ENCODE results near the gene ABCF1. TPM values are rescaled to one million over a fixed set of nuclear protein-coding genes. Genes with fewer than 3 reads are reported as not detected.
A peak's percentile ranks its signal among the peaks of the same experiment; 100 is the strongest.

Gene ABCF1
- total and polyA plus RNA-seq, 9 of the 15 experiments (the other 6 are each of a cell fraction or from before 2014, with no cell fraction given) = 41.6 to 193 (median 102) TPM

DNA sequence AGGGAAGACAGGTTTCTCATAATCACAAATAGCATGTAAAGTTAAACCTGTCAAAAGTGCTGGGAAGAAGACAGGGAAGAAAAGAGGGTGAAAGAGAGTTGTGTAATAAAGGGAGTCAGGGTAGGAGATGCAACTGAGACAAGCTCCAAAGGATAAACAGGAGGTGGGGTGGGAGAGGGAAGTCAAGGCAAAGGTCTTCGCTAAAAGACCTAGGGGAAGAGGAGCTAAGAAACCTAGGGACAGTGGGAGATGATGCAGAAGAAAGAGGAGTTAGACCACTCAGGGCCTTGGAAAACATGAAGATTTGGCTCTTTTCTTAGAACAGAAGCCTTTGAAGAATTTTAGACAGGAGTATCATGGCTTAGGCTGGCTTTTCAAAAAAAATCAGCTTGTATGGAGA lies 7.1 kb upstream of the ABCF1 start:
- H3K4me1 ChIP-seq (replicated peaks in 1 of 2; ENCODE audit: control insufficient read depth in 2 of 2, insufficient read depth in 2 of 2, low read length in 2 of 2) = peaks cover 4 to 8% of the 10 kb centered on the region in 2 experiments; a peak in 3 of 5 replicates
- H3K9ac ChIP-seq (ENCODE audit: insufficient read depth in 1 of 2, low read depth in 2 of 2, low read length in 2 of 2) = no peak overlapping the region
- H3K9me3 ChIP-seq (replicated peaks; ENCODE audit: control insufficient read depth, insufficient read depth, low read depth, low read length) = no peaks in the 10 kb centered on the region
- intact Hi-C loops (cut with micrococcal nuclease) (no loop called here), in situ Hi-C loops (cut with MboI) (no loop called here)
- no peak overlapping the region for H3K27ac ChIP-seq (ENCODE audit: extremely low read depth, low read depth, low read length)
- no peak overlapping the region for H3K4me2 ChIP-seq (ENCODE audit: insufficient read depth, low read length)
- BruUV-seq (replicated peaks) = no TSS peak
- no peak for TF ChIP-seq DMBX1 (CRISPR knock-in tag; IDR thresholded peaks at IDR 0.05; ENCODE audit: borderline replicate concordance)
- 0 out of 2 replicates have a peak, but pooled peaks have one; percentile 4 for TF ChIP-seq POLR2G (IDR thresholded peaks at IDR 0.05; ENCODE audit: low read depth, low read length)
- TF ChIP-seq SAFB (IDR thresholded peaks at IDR 0.05; ENCODE audit: borderline replicate concordance, low read depth, low read length) = no peak
- peak; percentile 61 for TF ChIP-seq POLR2A (conservative IDR thresholded peaks at IDR 0.05)
- 0 out of 2 replicates have a peak, but pooled peaks have one; percentile 64 for TF ChIP-seq THRB (CRISPR knock-in tag; conservative IDR thresholded peaks at IDR 0.05)
- no peak for TF ChIP-seq USF2 (CRISPR knock-in tag; IDR thresholded peaks at IDR 0.05)
- TF ChIP-seq MAX (CRISPR knock-in tag; IDR thresholded peaks at IDR 0.05) = no peak
- TF ChIP-seq CBX3 (IDR thresholded peaks at IDR 0.05; ENCODE audit: borderline replicate concordance in 1 of 2, low read length in 2 of 2) = no peak
- TF ChIP-seq DPF2 (IDR thresholded peaks at IDR 0.05) = no peak
- no peak for TF ChIP-seq DLX4 (CRISPR knock-in tag; IDR thresholded peaks at IDR 0.05)
- TF ChIP-seq, protein P1, sequence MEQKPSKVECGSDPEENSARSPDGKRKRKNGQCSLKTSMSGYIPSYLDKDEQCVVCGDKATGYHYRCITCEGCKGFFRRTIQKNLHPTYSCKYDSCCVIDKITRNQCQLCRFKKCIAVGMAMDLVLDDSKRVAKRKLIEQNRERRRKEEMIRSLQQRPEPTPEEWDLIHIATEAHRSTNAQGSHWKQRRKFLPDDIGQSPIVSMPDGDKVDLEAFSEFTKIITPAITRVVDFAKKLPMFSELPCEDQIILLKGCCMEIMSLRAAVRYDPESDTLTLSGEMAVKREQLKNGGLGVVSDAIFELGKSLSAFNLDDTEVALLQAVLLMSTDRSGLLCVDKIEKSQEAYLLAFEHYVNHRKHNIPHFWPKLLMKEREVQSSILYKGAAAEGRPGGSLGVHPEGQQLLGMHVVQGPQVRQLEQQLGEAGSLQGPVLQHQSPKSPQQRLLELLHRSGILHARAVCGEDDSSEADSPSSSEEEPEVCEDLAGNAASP (IDR thresholded peaks at IDR 0.05) = no peak
- peak; percentile 54 for TF ChIP-seq SUPT5H (IDR thresholded peaks at IDR 0.05)
- no peak for TF ChIP-seq SNRNP70 (optimal IDR thresholded peaks at IDR 0.05; ENCODE audit: low read depth, low read length)
- peak; percentile 24 for TF ChIP-seq POLR2B (IDR thresholded peaks at IDR 0.05; ENCODE audit: low read depth, partially characterized antibody)
- no peak for TF ChIP-seq NRF1 (conservative IDR thresholded peaks at IDR 0.05 in 1 of 2, IDR thresholded peaks at IDR 0.05 in 1 of 2)
- TF ChIP-seq EZH2 (IDR thresholded peaks at IDR 0.05; ENCODE audit: borderline replicate concordance, low read depth, low read length) = no peak
- no peak for TF ChIP-seq JUNB (CRISPR knock-in tag; conservative IDR thresholded peaks at IDR 0.05)
- H2AFZ ChIP-seq (ENCODE audit: low read depth, low read length) = no peak overlapping the region
- H3K36me3 ChIP-seq (ENCODE audit: control insufficient read depth, insufficient read depth, low read length) = peaks cover 49% of the 10 kb centered on the region
- POLR2A ChIA-PET = interaction anchor here (0.6 to 1.8 kb wide), 6 partner anchors 9 to 653 kb away, joined by 3 to 7 read pairs (median 4); no protein-coding TSS in a partner anchor
- no peaks in the 10 kb centered on the region for H3K9me1 ChIP-seq (ENCODE audit: control insufficient read depth, insufficient read depth, low read length)
- 100% methylated on average over 1 of the region's 1 CpG for WGBS (ENCODE audit: insufficient coverage, low coverage, missing lambda C conversion rate)
- FAIRE-seq = no peak
- CTCF ChIA-PET (ENCODE audit: low intra/inter-chr PET ratio) = no interaction called here
- peaks cover 18% of the 10 kb centered on the region for H3K79me2 ChIP-seq (ENCODE audit: control insufficient read depth, insufficient read depth, low read length)
- no peaks in the 10 kb centered on the region for H4K20me1 ChIP-seq (replicated peaks; ENCODE audit: control insufficient read depth, insufficient read depth, low read length)
- no peak for DNase-seq (ENCODE audit: extremely low read depth in 1 of 4, low spot score in 3 of 4)
- ATAC-seq = no peak
- H3K4me3 ChIP-seq = no peak overlapping the region
- H3K27me3 ChIP-seq (ENCODE audit: control insufficient read depth in 2 of 2, insufficient read depth in 2 of 2, low read length in 2 of 2) = no peaks in the 10 kb centered on the region

Measured in K562 (cell line).